Neuronal stem cell (in vitro differentiated cells): Measurements from ENCODE around the gene FARS2.

Experiments
- DNase-seq: peaks from one replicate; pipeline ENCODE4 v3.0.0-alpha.2; 2013; ENCODE audit warnings: low spot score
- H2AFZ ChIP-seq: one replicate; pipeline ENCODE4 v1.6.1; 2013; ENCODE audit warnings: mild to moderate bottlenecking, low read length, inconsistent platforms
- H2AK5ac ChIP-seq: 2 replicates; pipeline ENCODE4 v1.6.1; 2013; ENCODE audit warnings: low read depth, mild to moderate bottlenecking, inconsistent platforms, low read length, moderate library complexity, mixed read lengths
- H2BK120ac ChIP-seq: 2 replicates; pipeline ENCODE4 v1.6.1; 2013; ENCODE audit warnings: low read depth, mild to moderate bottlenecking, inconsistent platforms, low read length, moderate library complexity, mixed read lengths
- H2BK12ac ChIP-seq: one replicate; pipeline ENCODE4 v1.6.1; 2013; ENCODE audit warnings: low read length, inconsistent platforms
- H2BK15ac ChIP-seq: 2 replicates; pipeline ENCODE4 v1.6.1; 2013; ENCODE audit warnings: mild to moderate bottlenecking, low read length, inconsistent platforms, mixed read lengths
- H2BK5ac ChIP-seq: one replicate; pipeline ENCODE4 v1.6.1; 2013; ENCODE audit warnings: inconsistent platforms, mild to moderate bottlenecking, low read length, moderate library complexity
- H3K14ac ChIP-seq: one replicate; pipeline ENCODE4 v1.6.1; 2013; ENCODE audit warnings: low read length, inconsistent platforms
- H3K18ac ChIP-seq: 2 replicates; pipeline ENCODE4 v1.6.1; 2013; ENCODE audit warnings: low read length, inconsistent platforms
- H3K23ac ChIP-seq: 2 replicates; pipeline ENCODE4 v1.6.1; 2013; ENCODE audit warnings: low read depth, mild to moderate bottlenecking, mixed read lengths, low read length, inconsistent platforms; ENCODE audit not compliant: poor library complexity
- H3K27ac ChIP-seq: replicated peaks from 3 replicates; pipeline ENCODE4 v1.5.1; 2013; ENCODE audit warnings: low read length, inconsistent platforms
- H3K27me3 ChIP-seq, 3 experiments: 2 replicates each; pipeline ENCODE4 v1.6.1; 2013; ENCODE audit warnings: low read length in 3 of 3, mild to moderate bottlenecking in 2 of 3, inconsistent platforms in 1 of 3, low read depth in 1 of 3, mixed read lengths in 1 of 3, moderate library complexity in 1 of 3; ENCODE audit not compliant: control insufficient read depth in 3 of 3, insufficient read depth in 3 of 3
- H3K36me3 ChIP-seq, 2 donors: replicated peaks in 1 of 2; 2 replicates each; pipeline ENCODE4 v1.6.1; 2013; ENCODE audit warnings: low read length in 2 of 2; ENCODE audit not compliant: control insufficient read depth in 2 of 2, insufficient read depth in 2 of 2
- H3K4ac ChIP-seq: 2 replicates; pipeline ENCODE4 v1.6.1; 2013; ENCODE audit warnings: inconsistent platforms, mild to moderate bottlenecking, low read length, moderate library complexity
- H3K4me1 ChIP-seq, 2 donors: 1 replicate in 1 of 2; 2 replicates in 1 of 2; pipeline ENCODE4 v1.6.1; 2013; ENCODE audit warnings: low read length in 2 of 2, low read depth in 1 of 2; ENCODE audit not compliant: control insufficient read depth in 2 of 2, insufficient read depth in 1 of 2
- H3K4me2 ChIP-seq: one replicate; pipeline ENCODE4 v1.6.1; 2013; ENCODE audit warnings: mild to moderate bottlenecking, low read length, inconsistent platforms; ENCODE audit not compliant: insufficient read depth, poor library complexity, severe bottlenecking
- H3K4me3 ChIP-seq, 2 donors: 2 replicates each; pipeline ENCODE4 v1.5.1; 2013; ENCODE audit warnings: low read length in 2 of 2, mild to moderate bottlenecking in 2 of 2, inconsistent platforms in 1 of 2, moderate library complexity in 1 of 2
- H3K79me1 ChIP-seq: one replicate; pipeline ENCODE4 v1.6.1; 2013; ENCODE audit warnings: low read depth, mild to moderate bottlenecking, inconsistent platforms, low read length, moderate library complexity
- H3K9ac ChIP-seq: one replicate; pipeline ENCODE4 v1.6.1; 2013; ENCODE audit warnings: mild to moderate bottlenecking, low read depth, low read length, inconsistent platforms; ENCODE audit not compliant: poor library complexity
- H3K9me3 ChIP-seq, 2 donors: replicated peaks in 1 of 2; 2 replicates each; pipeline versions ENCODE3 to v1.6.1; 2013; ENCODE audit warnings: low read length in 2 of 2, mild to moderate bottlenecking in 2 of 2, inconsistent platforms in 1 of 2, low read depth in 1 of 2, mixed read lengths in 1 of 2, moderate library complexity in 1 of 2; ENCODE audit not compliant: control insufficient read depth in 2 of 2, insufficient read depth in 1 of 2
- H4K8ac ChIP-seq: one replicate; pipeline ENCODE4 v1.6.1; 2013; ENCODE audit warnings: low read depth, mild to moderate bottlenecking, inconsistent platforms, low read length, moderate library complexity
- H4K91ac ChIP-seq: one replicate; pipeline ENCODE4 v1.6.1; 2013; ENCODE audit warnings: low read length, low read depth, mild to moderate bottlenecking, inconsistent platforms; ENCODE audit not compliant: poor library complexity
- WGBS, 2 donors: extraction: QIAGEN DNeasy Blood & Tissue Kit; methylation state at CpG; one replicate each; pipeline ENCODE4 v1.1.7; 2013; ENCODE audit warnings: missing lambda C conversion rate in 2 of 2, mixed read lengths in 1 of 2; ENCODE audit not compliant: insufficient read length in 2 of 2, insufficient replicate concordance in 1 of 2; ENCODE audit errors: extremely low coverage in 2 of 2; 5-methylcytosine and 5-hydroxymethylcytosine counted together

Gene FARS2

GRCh38 chr6:5292154-5292553 is 30.8 kb downstream of the FARS2 start:
- Histone ChIP-seq H3K4me1 (no peaks in the 10 kb centered on the region), H3K4me2 (no peak overlapping the region), H3K36me3 (no peaks in the 10 kb centered on the region), H3K14ac (no peak overlapping the region), H3K23ac (no peak overlapping the region), H4K91ac (no peak overlapping the region), H2BK12ac (no peak overlapping the region), H3K9me3 (no peaks in the 10 kb centered on the region), H3K4ac (no peak overlapping the region), H3K9ac (no peak overlapping the region), H2BK5ac (no peak overlapping the region), H3K27me3 (no peaks in the 10 kb centered on the region), H3K4me3 (no peak overlapping the region), H2BK120ac (no peak overlapping the region), H2AFZ (no peak overlapping the region), H3K18ac (no peak overlapping the region), H2AK5ac (no peak overlapping the region), H3K27ac (no peak overlapping the region), H3K79me1 (no peaks in the 10 kb centered on the region), H4K8ac (no peak overlapping the region), H2BK15ac (no peak overlapping the region)
- WGBS, 2 donors = no CpG with 5 or more reads among the region's 1 CpG
- no peak for DNase-seq

GRCh38 chr6:5293692-5294091 is 32.4 kb downstream of the FARS2 start:
- Histone ChIP-seq H2BK15ac (no peak overlapping the region), H3K18ac (no peak overlapping the region), H2BK120ac (no peak overlapping the region), H2BK12ac (no peak overlapping the region), H3K9ac (no peak overlapping the region), H4K8ac (no peak overlapping the region), H3K27ac (no peak overlapping the region), H2AK5ac (no peak overlapping the region), H3K4ac (no peak overlapping the region), H3K23ac (no peak overlapping the region), H4K91ac (no peak overlapping the region), H3K4me3 (no peak overlapping the region), H3K9me3 (no peaks in the 10 kb centered on the region), H3K4me2 (no peak overlapping the region), H2BK5ac (no peak overlapping the region), H3K14ac (no peak overlapping the region), H3K36me3 (no peaks in the 10 kb centered on the region), H3K4me1 (no peaks in the 10 kb centered on the region), H2AFZ (no peak overlapping the region), H3K27me3 (no peaks in the 10 kb centered on the region), H3K79me1 (no peaks in the 10 kb centered on the region)
- no CpG with 5 or more reads among the region's 2 CpGs for WGBS, 2 donors
- no peak for DNase-seq

GRCh38 chr6:5294392-5295211 is 33.3 kb downstream of the FARS2 start:
- Histone ChIP-seq H2BK15ac (no peak overlapping the region), H3K4me2 (no peak overlapping the region), H2AK5ac (no peak overlapping the region), H4K91ac (no peak overlapping the region), H2AFZ (no peak overlapping the region), H3K23ac (no peak overlapping the region), H3K4ac (no peak overlapping the region), H3K4me1 (peaks cover 0 to 2% of the 10 kb centered on the region in 2 donors), H3K9ac (no peak overlapping the region), H2BK12ac (no peak overlapping the region), H3K36me3 (no peaks in the 10 kb centered on the region), H3K27ac (no peak overlapping the region), H2BK120ac (no peak overlapping the region), H3K9me3 (no peaks in the 10 kb centered on the region), H3K27me3 (no peaks in the 10 kb centered on the region), H3K18ac (no peak overlapping the region), H4K8ac (no peak overlapping the region), H3K14ac (no peak overlapping the region), H3K79me1 (no peaks in the 10 kb centered on the region), H3K4me3 (no peak overlapping the region), H2BK5ac (no peak overlapping the region)
- WGBS, 2 donors = no CpG with 5 or more reads among the region's 11 CpGs
- DNase-seq = no peak

GRCh38 chr6:5295623-5296022 is 34.3 kb downstream of the FARS2 start:
- Histone ChIP-seq H2AK5ac (no peak overlapping the region), H3K14ac (no peak overlapping the region), H4K91ac (no peak overlapping the region), H2BK12ac (no peak overlapping the region), H3K4ac (no peak overlapping the region), H3K23ac (no peak overlapping the region), H3K79me1 (no peaks in the 10 kb centered on the region), H3K36me3 (no peaks in the 10 kb centered on the region), H2BK15ac (no peak overlapping the region), H3K4me3 (no peak overlapping the region), H3K9me3 (no peaks in the 10 kb centered on the region), H3K9ac (no peak overlapping the region), H3K27ac (no peak overlapping the region), H2BK5ac (no peak overlapping the region), H3K4me2 (no peak overlapping the region), H4K8ac (no peak overlapping the region), H3K27me3 (no peaks in the 10 kb centered on the region), H2AFZ (no peak overlapping the region), H3K4me1 (peaks cover 0 to 2% of the 10 kb centered on the region in 2 donors), H3K18ac (no peak overlapping the region), H2BK120ac (no peak overlapping the region)
- no peak for DNase-seq
- WGBS, 2 donors = no CpG with 5 or more reads among the region's 7 CpGs
